Measurements from ENCODE around the gene CATSPER3. TPM values are rescaled to one million over a fixed set of nuclear protein-coding genes. Genes with fewer than 3 reads are reported as not detected.

Gene CATSPER3
- total and polyA plus RNA-seq, 4 experiments from 2014 or later = 0.68 to 1.8 (median 0.94) TPM; not detected in 1

DNA sequence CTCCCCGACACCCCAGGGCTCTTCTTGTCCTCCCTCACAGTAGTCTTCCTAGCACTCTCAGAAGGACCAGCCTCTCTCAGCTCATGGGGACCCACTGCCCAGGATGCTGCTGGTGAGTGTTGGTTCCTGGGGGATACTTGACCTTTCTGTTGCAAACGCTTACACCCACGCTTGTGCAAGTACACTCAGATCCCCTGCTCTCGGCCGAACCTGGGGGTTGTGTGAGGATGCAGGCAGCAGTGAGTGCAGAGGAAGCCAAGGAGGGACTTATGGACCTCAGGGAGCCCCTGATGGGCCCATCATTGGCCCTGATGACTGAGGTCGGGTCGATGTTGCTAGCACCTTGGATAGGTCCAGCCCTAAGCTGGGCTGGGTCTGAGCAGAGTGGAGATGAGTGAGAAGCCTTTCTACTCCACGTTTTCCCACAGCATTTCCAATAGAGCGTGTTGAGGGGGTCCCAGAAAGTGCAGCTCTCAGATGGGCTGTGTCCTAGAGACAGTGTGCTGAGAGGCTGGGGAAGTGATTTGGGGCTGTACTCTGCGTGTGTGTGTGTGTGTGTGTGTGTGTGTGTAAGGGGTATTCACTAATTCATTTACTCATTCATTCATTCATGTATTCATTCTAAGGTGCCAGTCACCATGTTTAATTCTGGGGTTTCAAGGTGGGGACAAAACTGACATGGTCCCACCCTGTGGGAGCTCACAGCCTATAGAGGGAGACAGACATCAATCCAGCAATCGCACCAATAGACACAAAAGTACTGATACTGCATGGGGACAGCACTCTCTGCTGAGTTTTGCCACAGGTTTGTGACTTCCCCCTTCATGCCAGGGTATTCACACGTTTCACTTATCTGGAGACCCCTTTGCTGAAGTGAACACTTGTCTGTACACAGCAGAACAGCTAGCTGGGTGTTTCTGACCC lies 91.6 kb downstream of the CATSPER3 start:
- Histone ChIP-seq H3K27ac (ENCODE audit: low read depth, low read length) (no peak overlapping the region), H3K4me1 (ENCODE audit: insufficient read depth, low read length) (no peaks in the 10 kb centered on the region), H3K27me3 (ENCODE audit: insufficient read depth, low read length) (no peaks in the 10 kb centered on the region), H3K4me3 (ENCODE audit: low read length in 2 of 2) (no peak overlapping the region), H3K36me3 (ENCODE audit: insufficient read depth, low read length) (no peaks in the 10 kb centered on the region), H3K9me3 (ENCODE audit: control insufficient read depth in 1 of 2, low read length in 2 of 2) (no peaks in the 10 kb centered on the region)
- DNase-seq = no peak
- Mint-ChIP-seq H3K36me3 (no peaks in the 10 kb centered on the region), H3K27me3 (peaks cover 12 to 23% of the 10 kb centered on the region in 2 donors), H3K27ac (no peak overlapping the region), H3K4me3 (no peak overlapping the region), H3K9me3 (no peaks in the 10 kb centered on the region), H3K4me1 (no peaks in the 10 kb centered on the region)
- ChIA-PET CTCF (ENCODE audit: partially characterized antibody) (no interaction called here), POLR2A (ENCODE audit: partially characterized antibody) (no interaction called here)
- intact Hi-C loops (cut with micrococcal nuclease) = no loop called here

DNA sequence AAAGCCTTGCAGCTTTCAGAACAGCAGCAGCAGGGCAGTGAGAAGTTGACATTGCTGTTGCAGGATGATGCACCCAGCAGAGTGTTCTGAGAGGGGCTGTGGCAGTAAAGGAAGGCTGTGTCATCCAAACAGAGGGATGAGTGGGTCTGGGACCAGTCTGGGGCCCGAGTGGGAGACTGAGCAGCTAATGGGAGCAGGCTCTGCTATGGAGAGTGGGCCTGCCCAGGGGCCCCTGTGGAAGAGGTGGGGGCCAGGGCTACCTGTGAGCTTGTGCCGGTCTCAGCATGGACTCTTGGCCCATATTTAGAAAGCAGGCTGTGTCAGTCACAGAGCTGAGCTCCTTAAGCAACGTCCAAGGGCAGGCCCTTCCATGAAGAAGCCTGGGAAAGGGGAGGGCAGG lies 92.3 kb downstream of the CATSPER3 start:
- POLR2A ChIA-PET (ENCODE audit: partially characterized antibody) = no interaction called here
- Histone ChIP-seq H3K27me3 (ENCODE audit: insufficient read depth, low read length) (no peaks in the 10 kb centered on the region), H3K27ac (ENCODE audit: low read depth, low read length) (no peak overlapping the region), H3K36me3 (ENCODE audit: insufficient read depth, low read length) (no peaks in the 10 kb centered on the region), H3K4me1 (ENCODE audit: insufficient read depth, low read length) (no peaks in the 10 kb centered on the region), H3K9me3 (ENCODE audit: control insufficient read depth in 1 of 2, low read length in 2 of 2) (no peaks in the 10 kb centered on the region), H3K4me3 (ENCODE audit: low read length in 2 of 2) (no peak overlapping the region)
- intact Hi-C loops (cut with micrococcal nuclease) = no loop called here
- CTCF ChIA-PET (ENCODE audit: partially characterized antibody) = no interaction called here
- DNase-seq = no peak
- H3K4me1 Mint-ChIP-seq = no peaks in the 10 kb centered on the region
- no peaks in the 10 kb centered on the region for H3K36me3 Mint-ChIP-seq
- no peaks in the 10 kb centered on the region for H3K9me3 Mint-ChIP-seq
- no peak overlapping the region for H3K27ac Mint-ChIP-seq
- H3K4me3 Mint-ChIP-seq = no peak overlapping the region
- peaks cover 12 to 22% of the 10 kb centered on the region in 2 donors for H3K27me3 Mint-ChIP-seq

DNA sequence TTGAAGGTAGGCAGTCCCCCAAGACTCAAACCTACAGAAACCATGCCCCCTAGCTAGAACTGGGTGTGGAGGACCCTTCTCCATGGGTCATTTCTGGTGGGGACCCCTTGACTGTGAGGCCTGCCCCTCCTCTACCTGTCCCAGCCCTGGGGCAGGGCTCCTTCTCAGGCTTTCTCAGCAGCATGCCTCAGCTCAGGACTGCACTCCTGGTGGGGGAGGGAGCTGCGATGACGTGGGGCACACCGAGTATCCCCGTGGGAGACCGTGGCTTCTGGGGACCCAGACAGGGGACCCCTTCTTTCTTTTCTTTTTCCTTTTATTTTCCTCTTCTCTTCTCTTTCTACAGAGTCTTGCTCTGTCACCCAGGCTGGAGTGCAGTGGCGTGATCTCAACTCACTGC lies 93.3 kb downstream of the CATSPER3 start:
- ChIA-PET CTCF (ENCODE audit: partially characterized antibody) (no interaction called here), POLR2A (ENCODE audit: partially characterized antibody) (no interaction called here)
- no peaks in the 10 kb centered on the region for H3K4me1 ChIP-seq (ENCODE audit: insufficient read depth, low read length)
- no peak overlapping the region for H3K27ac ChIP-seq (ENCODE audit: low read depth, low read length)
- DNase-seq = no peak
- H3K36me3 ChIP-seq (ENCODE audit: insufficient read depth, low read length) = no peaks in the 10 kb centered on the region
- H3K27me3 ChIP-seq (ENCODE audit: insufficient read depth, low read length) = no peaks in the 10 kb centered on the region
- no peaks in the 10 kb centered on the region for H3K36me3 Mint-ChIP-seq
- H3K9me3 Mint-ChIP-seq = no peaks in the 10 kb centered on the region
- no peak overlapping the region for H3K4me3 Mint-ChIP-seq
- no peaks in the 10 kb centered on the region for H3K9me3 ChIP-seq (ENCODE audit: control insufficient read depth in 1 of 2, low read length in 2 of 2)
- H3K4me1 Mint-ChIP-seq = no peaks in the 10 kb centered on the region
- H3K4me3 ChIP-seq (ENCODE audit: low read length in 2 of 2) = no peak overlapping the region
- intact Hi-C loops (cut with micrococcal nuclease) = no loop called here
- H3K27me3 Mint-ChIP-seq = peaks cover 12 to 22% of the 10 kb centered on the region in 2 donors
- H3K27ac Mint-ChIP-seq = no peak overlapping the region

Small RNA genes within 50 kb of the gene (microRNA-seq; reads per million reads assigned to microRNA genes)
- gene MIR4461 (ENCODE audit: borderline microRNAs expressed, borderline number of aligned reads, borderline replicate concordance) = not detected

Other genes with a start within 250 kb of the CATSPER3 start
- gene CAMLG, start 229.4 kb upstream of the CATSPER3 start, total RNA-seq = 10 to 100 TPM; 26.7 to 33.8 TPM
- gene CAMLG, start 229.4 kb upstream of the CATSPER3 start, polyA plus RNA-seq = 10 to 100 TPM; 41.0 to 48.2 TPM
- gene DDX46, start 209.1 kb upstream of the CATSPER3 start, total RNA-seq = 10 to 100 TPM; 59.9 to 66.8 TPM
- 10 to 100 TPM; 19.6 to 25.1 TPM for gene DDX46, start 209.1 kb upstream of the CATSPER3 start, polyA plus RNA-seq
- gene C5orf24, start 121.9 kb upstream of the CATSPER3 start, total RNA-seq = 10 to 100 TPM; 33.4 to 33.9 TPM
- 1 to 10 TPM; 9.2 TPM for gene C5orf24, start 121.9 kb upstream of the CATSPER3 start, polyA plus RNA-seq
- 10 to 100 TPM; 42.8 to 52.0 TPM for gene TXNDC15, start 93.5 kb upstream of the CATSPER3 start, total RNA-seq
- 10 to 100 TPM; 14.4 to 23.0 TPM for gene TXNDC15, start 93.5 kb upstream of the CATSPER3 start, polyA plus RNA-seq
- gene PCBD2, start 62.8 kb upstream of the CATSPER3 start, total RNA-seq = 10 to 100 TPM; 13.1 to 15.6 TPM
- gene PCBD2, start 62.8 kb upstream of the CATSPER3 start, polyA plus RNA-seq = 10 to 100 TPM; 11.5 to 11.6 TPM
- not detected for gene PITX1, start 66.3 kb downstream of the CATSPER3 start, total RNA-seq
- gene PITX1, start 66.3 kb downstream of the CATSPER3 start, polyA plus RNA-seq = not detected

All from CD4-positive, alpha-beta memory T cell (primary cell).